IMR-90 (cell line): Measurements from ENCODE around the gene FAT2. TPM values are rescaled to one million over a fixed set of nuclear protein-coding genes. Genes with fewer than 3 reads are reported as not detected.

Experiments
- ATAC-seq: fragments of 200-7000 bp; cut with Tn5 transposase; 2 replicates; pipeline ENCODE4 v1.9.1; 2020; ENCODE audit warnings: low read depth, mild to moderate bottlenecking, moderate library complexity
- BruUV-seq: library from RNA; stranded (reverse); fragments of 400-500 nt; replicated peaks from 2 replicates; lab custom pipeline; 2021; lab: Mats Ljungman, UMichigan
- CTCF ChIA-PET: fragments of 300-600 bp; formaldehyde crosslinking; extraction: SDS; loops from one replicate; lab custom pipeline; 2021; ENCODE audit warnings: antibody characterized with exemption; lab: Yijun Ruan, JAX
- POLR2A ChIA-PET: fragments of 300-600 bp; sonication (Branson Sonifier 250); formaldehyde crosslinking; loops from one replicate; lab custom pipeline; 2022; ENCODE audit warnings: antibody characterized with exemption; ENCODE audit not compliant: unreplicated experiment; lab: Charles Lee
- DNase-seq: peaks from one replicate; pipeline ENCODE4 v3.0.0; 2013
- H2AFZ ChIP-seq: replicated peaks from 2 replicates; pipeline ENCODE3; 2013; ENCODE audit warnings: low read length, mild to moderate bottlenecking; ENCODE audit not compliant: poor library complexity
- H2AK5ac ChIP-seq: 2 replicates; pipeline ENCODE4 v1.6.1; 2013; ENCODE audit warnings: low read depth, low read length, inconsistent platforms
- H2AK9ac ChIP-seq: replicated peaks from 2 replicates; pipeline ENCODE3; 2013; ENCODE audit warnings: mild to moderate bottlenecking, low read depth, low read length, moderate library complexity; ENCODE audit not compliant: poor library complexity
- H2BK120ac ChIP-seq: 2 replicates; pipeline ENCODE4 v1.6.1; 2013; ENCODE audit warnings: low read depth, low read length, inconsistent platforms
- H2BK15ac ChIP-seq: 3 replicates; pipeline ENCODE4 v1.6.1; 2013; ENCODE audit warnings: low read depth, low read length, inconsistent platforms
- H2BK20ac ChIP-seq: 2 replicates; pipeline ENCODE4 v1.6.1; 2013; ENCODE audit warnings: low read depth, mild to moderate bottlenecking, inconsistent platforms, low read length, moderate library complexity
- H2BK5ac ChIP-seq: 2 replicates; pipeline ENCODE4 v1.6.1; 2013; ENCODE audit warnings: mild to moderate bottlenecking, low read depth, low read length, inconsistent platforms; ENCODE audit not compliant: poor library complexity, severe bottlenecking
- H3K14ac ChIP-seq: replicated peaks from 2 replicates; pipeline ENCODE4 v1.6.1; 2013; ENCODE audit warnings: low read depth, low read length, inconsistent platforms
- H3K18ac ChIP-seq: 2 replicates; pipeline ENCODE4 v1.6.1; 2013; ENCODE audit warnings: low read depth, low read length, control low read depth
- H3K23ac ChIP-seq: 2 replicates; pipeline ENCODE4 v1.6.1; 2013; ENCODE audit warnings: low read depth, low read length, inconsistent platforms
- H3K27ac ChIP-seq: 2 replicates; pipeline ENCODE4 v1.5.1; 2013; ENCODE audit warnings: mild to moderate bottlenecking, control low read depth, low read length; ENCODE audit not compliant: insufficient read depth
- H3K27me3 ChIP-seq: 2 replicates; pipeline ENCODE4 v1.6.1; 2013; ENCODE audit warnings: low read length; ENCODE audit not compliant: control insufficient read depth, insufficient read depth
- H3K36me3 ChIP-seq: 2 replicates; pipeline ENCODE4 v1.6.1; 2013; ENCODE audit warnings: low read length, mixed read lengths; ENCODE audit not compliant: control insufficient read depth, insufficient read depth
- H3K4ac ChIP-seq: 2 replicates; pipeline ENCODE4 v1.6.1; 2013; ENCODE audit warnings: low read depth, low read length, inconsistent platforms
- H3K4me1 ChIP-seq: 2 replicates; pipeline ENCODE4 v1.6.1; 2013; ENCODE audit warnings: low read length, mixed read lengths; ENCODE audit not compliant: control insufficient read depth, insufficient read depth
- H3K4me2 ChIP-seq: 2 replicates; pipeline ENCODE4 v1.6.1; 2013; ENCODE audit warnings: low read depth, mild to moderate bottlenecking, control low read depth, low read length, moderate library complexity
- H3K4me3 ChIP-seq: 2 replicates; pipeline ENCODE4 v1.5.1; 2013; ENCODE audit warnings: low read depth, mild to moderate bottlenecking, control low read depth, low read length, moderate library complexity; ENCODE audit not compliant: insufficient read depth
- H3K56ac ChIP-seq: 2 replicates; pipeline ENCODE4 v1.6.1; 2013; ENCODE audit warnings: low read length, inconsistent platforms; ENCODE audit not compliant: insufficient read depth; ENCODE audit errors: extremely low read depth
- H3K79me1 ChIP-seq, 2 experiments: 2 replicates each; pipeline ENCODE4 v1.6.1; 2013; ENCODE audit warnings: low read length in 2 of 2, inconsistent platforms in 1 of 2, low read depth in 1 of 2
- H3K9ac ChIP-seq: 2 replicates; pipeline ENCODE4 v1.6.1; 2013; ENCODE audit warnings: low read depth, low read length, control low read depth
- H3K9me1 ChIP-seq: 2 replicates; pipeline ENCODE4 v1.6.1; 2013; ENCODE audit warnings: low read length, inconsistent platforms; ENCODE audit not compliant: insufficient read depth
- H3K9me3 ChIP-seq: 2 replicates; pipeline ENCODE4 v1.6.1; 2013; ENCODE audit warnings: low read length; ENCODE audit not compliant: control insufficient read depth, insufficient read depth
- H4K20me1 ChIP-seq: 2 replicates; pipeline ENCODE4 v1.6.1; 2013; ENCODE audit warnings: low read length, inconsistent platforms; ENCODE audit not compliant: insufficient read depth
- H4K5ac ChIP-seq: 2 replicates; pipeline ENCODE4 v1.6.1; 2013; ENCODE audit warnings: mild to moderate bottlenecking, low read depth, low read length, control low read depth
- H4K8ac ChIP-seq, 2 experiments: 2 replicates each; pipeline ENCODE4 v1.6.1; 2013; ENCODE audit warnings: low read depth in 2 of 2, low read length in 2 of 2, control low read depth in 1 of 2, inconsistent platforms in 1 of 2
- H4K91ac ChIP-seq: 2 replicates; pipeline ENCODE4 v1.6.1; 2013; ENCODE audit warnings: low read depth, low read length, inconsistent platforms; ENCODE audit not compliant: insufficient read depth
- BHLHE40 ChIP-seq: fragments of 150-350 bp; IDR thresholded peaks from 2 replicates; pipeline ENCODE4 v1.6.1; 2016; ENCODE audit warnings: mild to moderate bottlenecking, low read depth, low read length
- CEBPB ChIP-seq: IDR thresholded peaks from 2 replicates; pipeline ENCODE4 v1.6.1; 2012; ENCODE audit warnings: low read depth, low read length, improper control_type of control experiment
- CHD1 ChIP-seq: IDR thresholded peaks from 2 replicates; pipeline ENCODE4 v1.6.1; 2012; ENCODE audit warnings: low read depth, low read length, improper control_type of control experiment
- CTCF ChIP-seq: conservative IDR thresholded peaks from 2 replicates; pipeline ENCODE4 v1.5.1; 2012; ENCODE audit warnings: mild to moderate bottlenecking, low read depth, low read length, improper control_type of control experiment
- MAFK ChIP-seq: IDR thresholded peaks from 2 replicates; pipeline ENCODE4 v1.6.1; 2012; ENCODE audit warnings: low read depth, low read length, improper control_type of control experiment
- MXI1 ChIP-seq: IDR thresholded peaks from 2 replicates; pipeline ENCODE4 v1.6.1; 2012; ENCODE audit warnings: low read depth, mild to moderate bottlenecking, low read length, moderate library complexity, borderline replicate concordance
- RCOR1 ChIP-seq: IDR thresholded peaks from 2 replicates; pipeline ENCODE4 v1.6.1; 2012; ENCODE audit warnings: mild to moderate bottlenecking, low read length, improper control_type of control experiment; ENCODE audit not compliant: insufficient replicate concordance
- WGBS, 2 experiments: methylation state at CpG; one replicate each; pipeline versions ENCODE4 v1.1.5 to v1.1.7; 2013; ENCODE audit warnings: missing lambda C conversion rate in 2 of 2; ENCODE audit not compliant: insufficient read length in 1 of 2; ENCODE audit errors: extremely low coverage in 2 of 2; 5-methylcytosine and 5-hydroxymethylcytosine counted together
- dilution Hi-C: fragments of 300-500 bp; cut with HindIII; formaldehyde crosslinking; loops from one replicate; pipeline ENCODE4 v1.14.3; 2018; ENCODE audit warnings: low sequenced_read_pairs; ENCODE audit not compliant: unreplicated experiment
- in situ Hi-C: fragments of 300-500 bp; cut with MboI; formaldehyde crosslinking; loops from 3 replicates; pipeline ENCODE4 v1.14.3; 2019; ENCODE audit warnings: low sequenced_read_pairs, inconsistent platforms, mixed read lengths
- intact Hi-C: fragments of 100-400 bp; cut with micrococcal nuclease; formaldehyde crosslinking; loops from 2 replicates; pipeline ENCODE4 v1.10.0; 2022
- polyA plus RNA-seq, 3 experiments: library from polyadenylated mRNA; depleted of rRNA; stranded (reverse); fragments of >200 nt; gene quantifications; 2 replicates each; pipeline ENCODE4 v1.2.3, GENCODE V29; 2012; ENCODE audit warnings: low replicate concordance in 1 of 3
- total RNA-seq: library from RNA; depleted of rRNA; stranded (reverse); fragments of >200 nt; gene quantifications from 2 replicates; pipeline ENCODE4 v1.2.3, GENCODE V29; 2012
- TF ChIP-seq, protein P1 (sequence below): fragments of 150-350 bp; IDR thresholded peaks from 2 replicates; pipeline ENCODE4 v1.6.1; 2017; ENCODE audit warnings: mild to moderate bottlenecking, antibody characterized with exemption, low read length, low read depth

The FAT2 gene
- total and polyA plus RNA-seq, 2 of the 4 experiments (the other 2 are of a cell fraction): under 0.01 to 0.03 TPM

DNA sequence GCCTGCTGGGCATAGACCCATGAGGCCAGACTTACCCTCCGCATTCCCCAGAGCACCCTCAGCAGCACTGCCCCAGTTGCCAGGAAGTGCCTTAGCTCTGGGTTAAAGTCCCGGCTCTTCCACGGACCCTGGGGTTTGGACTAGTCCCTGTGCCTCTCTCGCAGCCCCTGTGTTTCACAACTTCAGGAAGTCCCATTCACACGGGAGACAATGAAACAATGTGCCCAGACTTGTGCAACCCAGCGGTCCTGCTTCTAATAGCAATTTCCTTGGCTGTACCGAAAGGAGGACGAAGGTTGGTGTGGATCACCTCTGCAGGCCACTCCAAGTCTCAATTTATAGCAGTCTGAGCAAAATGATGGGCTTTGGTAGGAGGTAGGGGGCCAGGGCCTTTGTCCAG is 41.8 kb upstream of the FAT2 start:
- no peak overlapping the region for H3K14ac ChIP-seq
- in situ Hi-C loops: no loop called here
- ChIA-PET CTCF (no interaction called here), POLR2A (no interaction called here)
- no peak overlapping the region for H4K91ac ChIP-seq
- no peak overlapping the region for H3K9ac ChIP-seq
- H3K4me3 ChIP-seq: no peak overlapping the region
- ATAC-seq (no peak), DNase-seq (no peak)
- H2BK20ac ChIP-seq: no peak overlapping the region
- no peaks in the 10 kb centered on the region for H3K36me3 ChIP-seq
- no peak overlapping the region for H3K27ac ChIP-seq
- H3K79me1 ChIP-seq: no peaks in the 10 kb centered on the region
- H2AK5ac ChIP-seq: no peak overlapping the region
- no peak for TF ChIP-seq BHLHE40
- TF ChIP-seq CEBPB: no peak
- no peak for TF ChIP-seq MAFK
- TF ChIP-seq CHD1: no peak
- TF ChIP-seq MXI1: no peak
- TF ChIP-seq RCOR1: no peak
- TF ChIP-seq, protein P1, sequence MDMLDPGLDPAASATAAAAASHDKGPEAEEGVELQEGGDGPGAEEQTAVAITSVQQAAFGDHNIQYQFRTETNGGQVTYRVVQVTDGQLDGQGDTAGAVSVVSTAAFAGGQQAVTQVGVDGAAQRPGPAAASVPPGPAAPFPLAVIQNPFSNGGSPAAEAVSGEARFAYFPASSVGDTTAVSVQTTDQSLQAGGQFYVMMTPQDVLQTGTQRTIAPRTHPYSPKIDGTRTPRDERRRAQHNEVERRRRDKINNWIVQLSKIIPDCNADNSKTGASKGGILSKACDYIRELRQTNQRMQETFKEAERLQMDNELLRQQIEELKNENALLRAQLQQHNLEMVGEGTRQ: no peak
- TF ChIP-seq CTCF: no peak
- H4K5ac ChIP-seq: no peak overlapping the region
- H3K23ac ChIP-seq: no peak overlapping the region
- H3K18ac ChIP-seq: no peak overlapping the region
- H4K20me1 ChIP-seq: no peaks in the 10 kb centered on the region
- H4K8ac ChIP-seq: no peak overlapping the region
- H3K9me3 ChIP-seq: no peaks in the 10 kb centered on the region
- H3K4me1 ChIP-seq: no peaks in the 10 kb centered on the region
- no TSS peak for BruUV-seq
- H2BK15ac ChIP-seq: no peak overlapping the region
- H3K4ac ChIP-seq: no peak overlapping the region
- no peak overlapping the region for H2AK9ac ChIP-seq
- peaks cover 26% of the 10 kb centered on the region for H3K27me3 ChIP-seq
- no peak overlapping the region for H3K4me2 ChIP-seq
- WGBS, 2 experiments: no CpG with 5 or more reads among the region's 8 CpGs
- no peak overlapping the region for H2AFZ ChIP-seq
- H2BK120ac ChIP-seq: no peak overlapping the region
- dilution Hi-C loops: no loop called here
- H3K56ac ChIP-seq: no peak overlapping the region
- H2BK5ac ChIP-seq: no peak overlapping the region
- no peaks in the 10 kb centered on the region for H3K9me1 ChIP-seq
- intact Hi-C loops: no loop called here
